Mesendoderm (in vitro differentiated cells): ENCODE data around the gene ZNF302.
A peak's percentile ranks its signal among the peaks of the same experiment; 100 is the strongest.

Experiments used
- DNase-seq: peaks from one replicate; pipeline ENCODE4 v3.0.0; 2013
- H2AK5ac ChIP-seq: 2 replicates; pipeline ENCODE4 v1.6.1; 2013; ENCODE audit warnings: low read length, inconsistent platforms
- H2BK120ac ChIP-seq: 2 replicates; pipeline ENCODE4 v1.6.1; 2013; ENCODE audit warnings: low read depth, mild to moderate bottlenecking, low read length, moderate library complexity, mixed read lengths
- H2BK15ac ChIP-seq: replicated peaks from 2 replicates; pipeline ENCODE4 v1.6.1; 2013; ENCODE audit warnings: low read depth, mild to moderate bottlenecking, moderate library complexity
- H2BK5ac ChIP-seq: 2 replicates; pipeline ENCODE4 v1.6.1; 2013; ENCODE audit warnings: low read length, inconsistent platforms
- H3K18ac ChIP-seq: 2 replicates; pipeline ENCODE4 v1.6.1; 2013; ENCODE audit warnings: mild to moderate bottlenecking, low read length, mixed read lengths
- H3K23ac ChIP-seq: one replicate; pipeline ENCODE4 v1.6.1; 2013; ENCODE audit warnings: low read length
- H3K27ac ChIP-seq: 2 replicates; pipeline ENCODE4 v1.5.1; 2013; ENCODE audit warnings: low read depth, mild to moderate bottlenecking, inconsistent platforms, low read length, moderate library complexity
- H3K27me3 ChIP-seq: 2 replicates; pipeline ENCODE4 v1.6.1; 2013; ENCODE audit warnings: low read length, control low read depth, mild to moderate bottlenecking, inconsistent platforms; ENCODE audit not compliant: insufficient read depth, poor library complexity
- H3K36me3 ChIP-seq: 2 replicates; pipeline ENCODE4 v1.6.1; 2013; ENCODE audit warnings: low read length, inconsistent platforms; ENCODE audit not compliant: control insufficient read depth, insufficient read depth
- H3K4ac ChIP-seq: one replicate; pipeline ENCODE4 v1.6.1; 2013; ENCODE audit warnings: low read depth, mild to moderate bottlenecking, low read length, moderate library complexity
- H3K4me1 ChIP-seq: 2 replicates; pipeline ENCODE4 v1.6.1; 2013; ENCODE audit warnings: low read depth, low read length, inconsistent platforms; ENCODE audit not compliant: control insufficient read depth
- H3K4me2 ChIP-seq: 2 replicates; pipeline ENCODE4 v1.6.1; 2013; ENCODE audit warnings: low read length
- H3K4me3 ChIP-seq: 2 replicates; pipeline ENCODE4 v1.5.1; 2013; ENCODE audit warnings: mild to moderate bottlenecking, low read length
- H3K56ac ChIP-seq: one replicate; pipeline ENCODE4 v1.6.1; 2013; ENCODE audit warnings: low read length
- H3K79me1 ChIP-seq: 2 replicates; pipeline ENCODE4 v1.6.1; 2013; ENCODE audit warnings: low read length, inconsistent platforms
- H3K79me2 ChIP-seq: 2 replicates; pipeline ENCODE4 v1.6.1; 2013; ENCODE audit warnings: mild to moderate bottlenecking, low read length; ENCODE audit not compliant: control insufficient read depth, insufficient read depth
- H3K9ac ChIP-seq: 2 replicates; pipeline ENCODE4 v1.6.1; 2013; ENCODE audit warnings: low read length, inconsistent platforms
- H4K5ac ChIP-seq: one replicate; pipeline ENCODE4 v1.6.1; 2013; ENCODE audit warnings: low read length
- H4K8ac ChIP-seq: one replicate; pipeline ENCODE4 v1.6.1; 2013; ENCODE audit warnings: low read depth, mild to moderate bottlenecking, control low read depth, low read length, moderate library complexity
- WGBS: extraction: QIAGEN DNeasy Blood & Tissue Kit; methylation state at CpG from one replicate; pipeline ENCODE4 v1.1.7; 2013; ENCODE audit warnings: low lambda C conversion rate, missing lambda C conversion rate; ENCODE audit not compliant: insufficient coverage; ENCODE audit errors: extremely low coverage; 5-methylcytosine and 5-hydroxymethylcytosine counted together

ZNF302 gene

DNA sequence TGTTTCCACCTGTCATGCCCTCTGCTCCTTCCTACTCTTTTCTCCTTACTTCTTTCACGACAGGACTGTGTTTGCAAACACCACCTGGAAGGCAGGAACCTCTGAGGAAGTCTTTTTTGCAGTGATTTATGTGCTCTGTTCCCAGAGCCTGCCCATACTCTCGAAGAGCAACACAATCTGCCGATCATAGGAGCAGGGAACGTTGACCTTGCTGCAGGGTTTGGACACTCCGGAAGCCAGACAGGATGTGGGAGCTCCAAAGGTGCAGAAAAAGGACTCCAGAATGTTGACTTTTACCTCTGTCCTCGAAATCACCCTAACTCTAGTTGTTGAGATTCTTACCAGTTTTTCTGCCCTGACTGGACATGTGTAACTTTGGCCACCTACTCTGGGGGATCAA is 47.9 kb downstream of the ZNF302 start:
- no peak overlapping the region for H2BK5ac ChIP-seq
- no peak overlapping the region for H4K5ac ChIP-seq
- H3K18ac ChIP-seq, result no peak overlapping the region
- H3K9ac ChIP-seq, result no peak overlapping the region
- no peak overlapping the region for H3K4me3 ChIP-seq
- no CpG with 5 or more reads among the region's 6 CpGs for WGBS
- H3K36me3 ChIP-seq, result no peaks in the 10 kb centered on the region
- H3K56ac ChIP-seq, result no peak overlapping the region
- no peak overlapping the region for H2BK15ac ChIP-seq
- no peak overlapping the region for H3K27ac ChIP-seq
- H2AK5ac ChIP-seq, result no peak overlapping the region
- no peak overlapping the region for H3K23ac ChIP-seq
- H3K4me2 ChIP-seq, result no peak overlapping the region
- H3K4me1 ChIP-seq, result no peaks in the 10 kb centered on the region
- no peaks in the 10 kb centered on the region for H3K79me2 ChIP-seq
- no peak overlapping the region for H3K4ac ChIP-seq
- no peak overlapping the region for H4K8ac ChIP-seq
- no peaks in the 10 kb centered on the region for H3K79me1 ChIP-seq
- no peaks in the 10 kb centered on the region for H3K27me3 ChIP-seq
- no peak overlapping the region for H2BK120ac ChIP-seq
- DNase-seq, result no peak

DNA sequence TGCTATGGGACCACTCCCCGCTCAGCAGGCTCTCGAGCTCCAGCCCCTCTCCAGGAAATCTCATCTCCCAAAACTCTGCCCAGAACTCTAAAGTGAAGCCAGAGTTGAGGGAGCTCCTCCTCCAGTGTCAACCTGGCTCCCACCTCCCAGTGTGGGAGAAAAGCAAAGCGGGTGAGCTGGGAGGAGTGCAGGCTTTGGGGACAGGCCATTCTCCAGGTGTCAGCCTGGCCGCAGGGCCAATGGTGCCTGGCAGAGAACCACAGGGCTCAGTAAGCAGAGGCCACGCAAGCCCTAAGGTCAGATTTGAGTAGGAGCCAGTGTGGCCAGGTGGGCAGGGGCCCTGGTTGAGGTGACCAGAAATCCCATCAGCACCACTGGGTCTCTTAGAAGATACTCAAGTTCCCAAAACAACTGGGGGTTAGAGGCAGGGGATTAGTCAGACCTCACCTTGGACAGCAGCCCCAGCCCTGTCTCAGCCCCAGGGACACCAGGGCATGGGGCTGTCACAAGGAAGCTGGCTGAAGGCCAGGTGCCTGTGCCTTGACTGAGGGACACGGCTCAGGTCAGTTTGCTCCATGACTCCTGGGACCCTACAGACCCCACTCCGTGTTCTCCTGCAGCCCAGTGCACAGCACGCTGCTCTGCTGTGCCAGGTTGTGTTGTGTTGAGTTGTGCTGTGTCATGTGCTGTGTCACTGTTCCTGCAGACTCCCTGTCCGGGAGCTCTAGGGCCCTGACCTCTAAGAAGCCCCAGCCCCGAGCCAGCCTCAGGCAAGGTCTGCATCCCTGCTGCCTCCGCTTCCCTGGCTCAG is 53.7 kb downstream of the ZNF302 start:
- Histone ChIP-seq H4K5ac (no peak overlapping the region), H3K4me2 (no peak overlapping the region)
- DNase-seq, result no peak

DNA sequence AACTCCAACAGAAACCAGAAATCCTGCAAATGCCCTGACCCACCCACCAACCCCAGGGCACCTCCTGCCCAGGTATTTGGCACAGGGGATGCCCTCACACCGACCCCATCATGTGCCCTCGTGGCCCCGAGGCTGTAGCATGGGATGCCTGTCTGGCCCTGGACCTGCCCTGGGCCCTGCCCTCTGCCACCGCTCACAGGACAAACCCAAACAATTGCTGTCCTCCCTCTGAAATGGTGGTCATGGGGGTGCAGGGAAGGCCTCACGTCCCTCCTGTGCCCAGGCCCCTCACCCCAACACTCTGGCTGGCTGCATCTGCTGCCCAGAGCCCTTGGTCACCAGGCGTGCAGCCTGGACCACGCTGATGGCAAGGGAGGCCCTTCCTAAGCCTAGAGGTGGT is 54.5 kb downstream of the ZNF302 start:
- Histone ChIP-seq H3K56ac (no peak overlapping the region), H3K23ac (no peak overlapping the region), H3K79me1 (no peaks in the 10 kb centered on the region), H3K27me3 (no peaks in the 10 kb centered on the region), H3K4me2 (no peak overlapping the region), H2BK120ac (no peak overlapping the region), H4K5ac (no peak overlapping the region), H3K27ac (no peak overlapping the region), H3K4ac (no peak overlapping the region), H4K8ac (no peak overlapping the region), H3K79me2 (no peaks in the 10 kb centered on the region), H3K9ac (no peak overlapping the region), H2AK5ac (no peak overlapping the region), H3K4me1 (peaks cover 4% of the 10 kb centered on the region), H3K4me3 (no peak overlapping the region), H3K18ac (no peak overlapping the region), H2BK5ac (no peak overlapping the region), H3K36me3 (no peaks in the 10 kb centered on the region), H2BK15ac (no peak overlapping the region)
- DNase-seq, result no peak
- no CpG with 5 or more reads among the region's 7 CpGs for WGBS

More for the DNA sequence above, 53.7 kb downstream of the ZNF302 start:
- H3K4me1 ChIP-seq, result peaks cover 4% of the 10 kb centered on the region
- no peak overlapping the region for H2AK5ac ChIP-seq
- no peak overlapping the region for H3K18ac ChIP-seq
- H2BK15ac ChIP-seq, result no peak overlapping the region
- no peak overlapping the region for H3K9ac ChIP-seq
- H2BK120ac ChIP-seq, result no peak overlapping the region
- H3K27ac ChIP-seq, result no peak overlapping the region
- no peaks in the 10 kb centered on the region for H3K79me2 ChIP-seq
- H3K56ac ChIP-seq, result no peak overlapping the region
- H3K4ac ChIP-seq, result no peak overlapping the region
- H3K79me1 ChIP-seq, result no peaks in the 10 kb centered on the region
- H3K36me3 ChIP-seq, result no peaks in the 10 kb centered on the region
- no peak overlapping the region for H3K23ac ChIP-seq
- no peaks in the 10 kb centered on the region for H3K27me3 ChIP-seq
- H2BK5ac ChIP-seq, result no peak overlapping the region
- no peak overlapping the region for H3K4me3 ChIP-seq
- no peak overlapping the region for H4K8ac ChIP-seq
- no CpG with 5 or more reads among the region's 11 CpGs for WGBS

DNA sequence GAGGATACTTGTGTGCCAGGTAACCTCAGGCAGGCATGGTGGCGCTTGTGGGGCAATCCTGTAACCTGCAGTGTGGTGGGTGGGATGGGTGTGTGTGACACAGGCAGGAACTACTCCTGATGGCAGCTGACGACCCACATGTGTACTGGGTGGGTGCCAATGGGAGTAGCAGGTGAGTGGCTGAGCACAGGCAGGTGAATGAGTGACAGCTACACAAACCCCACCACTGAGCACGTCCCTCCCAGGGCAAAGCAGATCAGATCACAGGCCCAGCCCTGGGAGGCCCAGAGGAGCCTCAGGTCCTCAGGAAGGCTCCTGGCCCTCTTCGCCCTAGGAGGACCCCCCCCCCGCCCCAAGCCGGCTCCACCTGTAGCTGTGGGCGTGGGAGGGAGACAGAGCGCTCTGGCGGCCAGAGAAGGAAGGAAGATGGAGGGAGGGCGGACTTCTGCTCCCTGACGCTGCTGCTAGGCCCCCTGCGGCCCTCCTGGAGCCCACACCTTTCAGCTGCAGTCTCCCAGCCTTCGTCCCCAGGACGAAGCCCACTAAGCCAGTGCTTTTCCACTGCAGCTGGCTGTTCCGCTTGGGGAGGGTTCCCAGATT is 55.2 kb downstream of the ZNF302 start:
- Histone ChIP-seq H3K79me1 (no peaks in the 10 kb centered on the region), H3K27me3 (no peaks in the 10 kb centered on the region), H3K4ac (no peak overlapping the region), H3K4me1 (peaks cover 4% of the 10 kb centered on the region), H3K4me2 (no peak overlapping the region), H2BK120ac (no peak overlapping the region), H3K18ac (no peak overlapping the region), H3K36me3 (no peaks in the 10 kb centered on the region), H2BK5ac (no peak overlapping the region), H2AK5ac (no peak overlapping the region), H3K56ac (peak overlapping the region; percentile 34), H3K23ac (no peak overlapping the region), H3K9ac (no peak overlapping the region), H3K4me3 (no peak overlapping the region), H3K27ac (no peak overlapping the region), H3K79me2 (no peaks in the 10 kb centered on the region), H2BK15ac (no peak overlapping the region), H4K8ac (no peak overlapping the region), H4K5ac (no peak overlapping the region)
- WGBS, result no CpG with 5 or more reads among the region's 15 CpGs
- peak; percentile 18 for DNase-seq

DNA sequence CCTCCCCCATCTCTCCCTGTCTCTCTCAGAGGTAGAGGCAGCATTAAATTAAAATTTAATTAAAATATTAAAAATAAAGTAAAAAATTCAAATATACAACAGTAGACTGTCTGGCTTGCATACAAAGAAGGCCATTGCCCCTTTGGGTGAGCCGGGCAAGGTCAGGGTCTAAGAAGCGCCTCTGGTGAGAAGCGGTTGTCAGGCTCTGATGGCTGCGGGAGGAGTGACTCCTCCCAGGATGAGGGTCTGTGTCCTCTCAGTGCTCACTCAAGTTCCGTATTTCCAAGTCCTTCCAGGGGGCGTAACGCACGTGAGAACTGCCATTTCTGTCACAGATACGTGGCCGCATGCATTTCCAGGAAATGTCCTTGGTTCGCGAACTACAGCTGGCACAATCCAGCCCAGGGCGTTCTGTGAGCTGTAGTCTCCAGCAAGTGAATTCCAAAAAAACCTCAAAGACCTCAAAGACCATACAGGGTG is 55.8 kb downstream of the ZNF302 start:
- no peaks in the 10 kb centered on the region for H3K79me2 ChIP-seq
- H2BK120ac ChIP-seq, result no peak overlapping the region
- no peak overlapping the region for H2BK5ac ChIP-seq
- H3K4ac ChIP-seq, result peak overlapping the region; percentile 26
- no peak overlapping the region for H3K23ac ChIP-seq
- no peak overlapping the region for H4K5ac ChIP-seq
- H3K9ac ChIP-seq, result peak overlapping the region; percentile 65
- no peaks in the 10 kb centered on the region for H3K79me1 ChIP-seq
- H3K27ac ChIP-seq, result no peak overlapping the region
- WGBS, result no CpG with 5 or more reads among the region's 13 CpGs
- peak overlapping the region; percentile 95 for H3K4me2 ChIP-seq
- no peak overlapping the region for H4K8ac ChIP-seq
- no peaks in the 10 kb centered on the region for H3K36me3 ChIP-seq
- peak; percentile 78 for DNase-seq
- H3K4me3 ChIP-seq, result peak overlapping the region; percentile 83
- no peak overlapping the region for H2AK5ac ChIP-seq
- H3K18ac ChIP-seq, result no peak overlapping the region
- peak overlapping the region; percentile 92 for H3K56ac ChIP-seq
- H3K27me3 ChIP-seq, result no peaks in the 10 kb centered on the region
- H3K4me1 ChIP-seq, result peaks cover 4% of the 10 kb centered on the region
- H2BK15ac ChIP-seq, result no peak overlapping the region
